HG02840 (cell line): ENCODE data around the gene DGKB.

Experiments
- ATAC-seq: cut with Tn5 transposase; IDR thresholded peaks from one replicate; pipeline ENCODE4 v1.9.1; 2021; ENCODE audit warnings: mild to moderate bottlenecking, moderate library complexity, moderate number of reproducible peaks; ENCODE audit not compliant: unreplicated experiment, low FRiP score

The DGKB gene

GRCh38 chr7:14414274-14414986, 488.1 kb downstream of the DGKB start:
- no peak for ATAC-seq

DNA sequence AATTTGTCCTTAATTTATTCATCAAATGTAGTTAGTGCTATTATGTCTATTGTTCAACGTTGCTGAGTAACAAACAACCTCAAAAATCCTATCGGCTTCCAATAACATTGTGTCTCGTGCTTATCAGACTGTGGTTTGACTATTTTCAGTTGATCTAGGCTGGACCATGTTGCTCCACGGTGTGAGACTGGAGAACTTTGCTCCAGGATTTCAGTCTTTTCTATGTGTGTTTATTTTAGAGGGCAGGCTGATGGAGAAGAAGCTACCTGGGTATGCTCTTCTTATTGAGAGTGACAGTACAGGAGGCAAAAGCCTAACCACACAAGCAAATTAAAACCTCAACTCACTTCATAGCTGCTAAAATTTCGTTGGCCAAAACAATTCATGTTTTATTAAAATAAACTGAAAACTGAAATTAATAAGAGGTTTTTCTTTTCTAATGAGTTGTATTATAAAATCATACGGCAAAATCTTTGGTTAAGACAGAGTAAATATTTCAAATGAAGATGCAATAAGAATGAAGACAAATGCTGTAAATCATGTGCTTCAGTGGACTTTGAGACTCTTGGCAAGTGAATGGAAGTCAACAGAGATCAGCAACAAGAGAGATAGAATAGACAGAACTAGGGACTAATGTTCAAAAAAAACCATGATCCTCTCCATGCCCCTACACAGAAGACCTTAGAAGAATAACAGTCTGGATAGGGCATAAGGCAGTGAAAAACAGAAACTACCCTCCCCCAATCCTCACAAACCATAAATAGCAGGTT, 495.1 kb downstream of the DGKB start:
- ATAC-seq = no peak

GRCh38 chr7:14403587-14403986, 499.0 kb downstream of the DGKB start:
- ATAC-seq = no peak

DNA sequence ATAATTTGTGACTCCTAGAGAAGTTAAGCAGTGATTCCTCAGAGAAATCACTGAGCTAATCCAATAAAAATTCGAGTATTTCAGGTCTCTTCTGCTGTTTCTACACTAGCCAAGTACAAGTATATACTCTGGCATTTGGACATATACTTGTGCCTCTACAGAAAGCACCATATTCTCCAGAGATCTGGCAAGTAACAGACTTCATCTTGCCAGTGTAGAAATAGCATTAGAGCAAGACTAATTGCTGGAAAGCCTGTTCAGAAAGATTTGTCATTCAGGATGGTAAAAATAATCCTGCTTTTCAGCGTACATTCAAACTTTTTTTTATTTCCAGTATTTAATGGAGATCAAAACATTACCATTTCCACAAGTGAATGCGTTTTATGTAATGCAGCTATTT, 502.3 kb downstream of the DGKB start:
- ATAC-seq = no peak

DNA sequence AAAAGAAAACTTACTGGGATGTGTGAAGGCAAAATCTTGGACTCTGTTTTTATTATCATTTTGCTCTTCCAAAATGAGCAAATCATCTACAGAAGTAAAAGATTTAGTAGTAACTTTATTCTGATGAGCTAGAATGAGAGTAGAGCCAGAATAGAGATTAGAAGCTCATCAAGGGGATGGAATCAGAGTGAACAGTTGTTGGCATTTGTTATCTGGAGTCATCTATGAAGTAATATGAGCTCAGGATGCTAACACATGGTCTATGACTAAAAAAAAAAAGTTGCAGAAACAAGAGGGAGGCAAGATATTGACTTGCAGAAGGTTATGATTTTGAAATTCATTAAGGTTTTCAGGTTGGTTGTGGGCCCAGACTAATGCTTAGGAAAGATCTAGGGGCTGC, 504.0 kb downstream of the DGKB start:
- no peak for ATAC-seq

DNA sequence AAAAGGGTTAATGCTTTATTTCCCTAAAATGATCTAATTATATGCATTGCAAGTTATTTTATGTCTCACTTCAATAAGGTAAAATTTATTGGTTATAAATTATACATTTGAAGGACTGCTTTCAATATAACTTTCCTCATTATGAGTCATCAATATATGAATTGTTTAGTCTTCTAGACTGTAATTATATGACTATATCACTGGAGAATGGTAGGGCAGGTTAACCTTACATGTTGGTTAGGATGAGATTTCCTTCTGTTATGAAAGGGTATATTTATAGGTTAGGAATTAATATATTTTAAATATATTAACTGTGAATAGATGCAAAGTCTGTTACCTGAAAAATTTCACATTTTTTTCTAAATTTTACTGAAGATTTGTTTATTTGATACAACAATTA, 506.7 kb downstream of the DGKB start:
- ATAC-seq = no peak

DNA sequence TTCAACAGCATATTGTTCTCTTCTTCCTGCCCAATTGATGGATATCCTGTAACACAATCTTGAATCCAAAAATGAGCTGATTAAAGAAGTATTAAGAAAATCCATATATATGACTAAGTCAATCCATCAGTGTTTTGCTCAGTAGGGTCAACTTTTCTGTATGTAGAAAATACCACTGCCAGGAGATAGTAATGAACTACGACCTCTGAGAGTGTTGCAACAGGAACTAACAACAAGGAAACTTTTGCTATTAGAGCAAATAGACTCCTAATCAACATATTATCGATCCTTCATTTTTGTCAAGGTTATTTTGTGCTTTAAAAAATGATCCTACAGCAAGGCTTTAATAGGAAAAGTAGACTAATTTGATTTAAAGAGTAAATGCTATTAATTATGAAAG, 507.8 kb downstream of the DGKB start:
- ATAC-seq = no peak

- no peak for ATAC-seq
Observed at GRCh38 chr7:14389595-14389994, 513.0 kb downstream of the DGKB start.

GRCh38 chr7:14389181-14389591, 513.4 kb downstream of the DGKB start:
- ATAC-seq = no peak

DNA sequence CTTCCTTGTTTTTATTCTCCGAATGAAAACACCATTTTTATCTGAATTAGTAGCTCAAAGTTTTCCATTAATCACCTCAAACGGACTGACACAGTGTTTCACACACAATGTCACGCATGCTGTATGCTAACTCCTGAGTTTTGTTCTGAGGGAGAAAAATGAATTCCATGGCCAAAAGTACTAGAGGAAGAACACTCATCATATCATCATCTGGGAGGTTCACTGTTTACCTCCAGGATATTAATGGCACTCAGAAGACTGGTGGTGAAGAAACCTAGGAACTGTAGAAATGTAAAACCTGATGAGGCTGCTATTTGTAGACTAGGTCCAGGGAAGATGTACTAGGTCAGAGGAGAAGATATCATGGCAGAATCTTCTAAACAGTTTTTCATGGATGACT, 517.5 kb downstream of the DGKB start:
- no peak for ATAC-seq

GRCh38 chr7:14381936-14382335, 520.6 kb downstream of the DGKB start:
- ATAC-seq = no peak

GRCh38 chr7:14381306-14381705, 521.2 kb downstream of the DGKB start:
- ATAC-seq = no peak

DNA sequence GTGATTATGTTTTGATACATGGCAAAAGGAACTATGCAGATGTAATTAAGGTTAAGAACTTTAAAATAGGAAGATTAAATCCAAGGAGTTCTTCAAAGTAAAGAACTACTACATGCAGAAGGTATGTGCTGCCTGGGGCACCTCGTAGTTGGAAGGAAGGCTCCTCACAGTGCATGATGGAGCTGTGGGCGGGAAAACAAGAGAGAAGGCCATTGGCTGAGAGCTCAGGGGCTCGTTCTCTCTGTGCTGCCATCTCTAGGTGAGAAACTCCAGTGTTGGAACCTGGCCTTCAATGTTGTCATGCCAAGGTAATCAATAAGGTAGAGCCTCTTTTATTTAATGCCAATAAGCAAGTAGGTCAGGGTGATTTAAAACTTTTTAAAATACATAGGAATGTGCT, 521.7 kb downstream of the DGKB start:
- ATAC-seq = no peak

- no peak for ATAC-seq
Observed at GRCh38 chr7:14377646-14378266, 524.8 kb downstream of the DGKB start.

DNA sequence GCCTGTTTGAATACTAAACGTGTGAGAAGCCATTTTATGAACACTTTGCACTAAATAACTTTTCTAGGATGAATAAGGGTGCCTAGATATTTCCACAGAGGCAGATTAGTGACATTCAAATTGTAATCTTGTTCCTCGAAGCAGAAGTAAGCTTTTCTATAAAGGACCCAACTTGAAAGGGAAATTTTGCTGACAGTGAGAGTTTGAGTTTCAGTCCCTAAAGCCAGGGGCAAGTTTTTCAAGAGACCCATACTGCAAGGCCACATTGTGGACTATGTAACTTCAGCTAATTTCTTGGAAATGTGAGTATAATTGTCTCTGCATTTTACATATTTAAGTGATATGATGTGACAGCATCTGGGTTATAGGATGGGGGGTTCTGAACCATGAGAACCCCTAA, 525.8 kb downstream of the DGKB start:
- ATAC-seq = no peak

GRCh38 chr7:14375998-14376397, 526.6 kb downstream of the DGKB start:
- ATAC-seq = no peak

GRCh38 chr7:14374336-14374735, 528.2 kb downstream of the DGKB start:
- ATAC-seq = no peak

DNA sequence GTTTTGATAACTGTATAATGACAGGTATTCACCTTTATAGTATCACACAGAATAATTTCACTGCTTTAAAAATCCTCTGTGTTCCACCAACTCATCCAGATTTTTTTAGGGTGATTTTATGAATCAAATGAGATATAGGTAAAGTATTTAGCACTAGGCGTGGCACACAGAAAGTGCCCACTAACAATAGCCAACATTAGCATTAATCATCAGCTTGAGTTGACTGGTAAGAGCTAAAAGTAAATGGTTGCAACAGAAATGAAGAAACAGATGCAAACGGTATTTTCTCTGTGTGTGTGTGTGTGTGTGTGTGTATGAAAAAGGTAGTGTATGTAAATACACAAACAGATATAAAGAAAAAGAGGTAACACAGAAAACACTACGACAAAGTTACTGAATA, 534.3 kb downstream of the DGKB start:
- no peak for ATAC-seq

DNA sequence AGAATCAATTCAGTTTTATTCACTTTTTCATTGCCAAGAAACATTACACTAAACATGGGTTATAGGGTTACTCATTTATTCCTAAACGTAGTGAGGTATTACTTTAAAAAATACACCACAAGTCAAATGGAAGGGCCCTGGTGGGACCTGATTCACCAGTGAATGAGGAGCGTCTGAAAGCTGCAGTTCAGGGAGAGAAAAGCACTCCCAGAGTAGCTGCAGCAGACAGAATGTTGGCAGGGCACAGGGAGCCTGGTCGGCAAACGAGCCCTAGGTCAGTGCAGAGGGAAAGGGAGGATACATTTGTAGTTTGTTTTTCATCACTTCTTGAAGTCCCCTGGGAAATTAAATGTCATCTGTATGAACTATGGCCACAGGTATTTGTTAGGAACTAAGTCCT, 551.4 kb downstream of the DGKB start:
- no peak for ATAC-seq

DNA sequence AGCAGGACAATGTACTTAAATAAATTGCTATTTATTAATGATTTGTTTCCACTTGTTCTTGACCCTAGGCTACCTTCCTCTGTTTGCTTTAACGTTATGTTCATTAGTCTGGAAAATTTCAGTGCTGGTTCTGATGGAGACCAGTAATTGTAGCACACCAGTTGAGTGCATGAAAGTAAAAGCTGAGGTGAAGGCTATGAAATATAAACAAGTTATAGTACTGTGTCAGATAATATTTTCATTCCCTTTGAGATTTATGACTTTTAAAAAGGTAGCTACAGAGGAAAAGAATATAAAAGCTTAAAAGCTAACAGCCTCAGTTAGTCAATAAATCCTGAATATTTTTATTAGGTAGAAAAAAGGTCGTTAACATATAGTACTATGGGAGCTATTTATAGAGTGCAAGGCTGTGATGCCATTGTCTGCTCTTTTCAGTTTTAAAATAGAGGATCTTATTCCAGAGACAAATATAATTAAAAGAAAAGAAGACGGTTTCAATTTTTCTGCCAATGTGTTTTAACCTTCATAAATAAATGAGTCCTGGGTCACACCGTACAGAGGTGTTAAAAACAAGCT, 561.3 kb downstream of the DGKB start:
- no peak for ATAC-seq

GRCh38 chr7:14340393-14341074, 562.0 kb downstream of the DGKB start:
- no peak for ATAC-seq
